Large intestine (tissue), 3 donors: ENCODE results near the gene TF. TPM values are rescaled to one million over a fixed set of nuclear protein-coding genes. Genes with fewer than 3 reads are reported as not detected.
A peak's percentile ranks its signal among the peaks of the same experiment; 100 is the strongest.

Experiments
- DNase-seq, 2 donors: peaks; one replicate each; pipeline versions ENCODE4 v3.0.0 to v3.0.0-alpha.2; 2013
- H3K27ac ChIP-seq: one replicate; pipeline ENCODE4 v1.5.1; 2013; ENCODE audit warnings: low read length
- H3K27me3 ChIP-seq: 2 replicates; pipeline ENCODE4 v1.6.1; 2013; ENCODE audit warnings: low read length; ENCODE audit not compliant: control insufficient read depth, insufficient read depth
- H3K36me3 ChIP-seq: 2 replicates; pipeline ENCODE4 v1.6.1; 2013; ENCODE audit warnings: low read length; ENCODE audit not compliant: control insufficient read depth, insufficient read depth
- H3K4me1 ChIP-seq: one replicate; pipeline ENCODE4 v1.6.1; 2013; ENCODE audit warnings: low read length; ENCODE audit not compliant: control insufficient read depth, insufficient read depth
- H3K4me3 ChIP-seq: one replicate; pipeline ENCODE4 v1.5.1; 2013; ENCODE audit warnings: low read length
- H3K9me3 ChIP-seq: one replicate; pipeline ENCODE4 v1.6.1; 2013; ENCODE audit warnings: mild to moderate bottlenecking, low read depth, low read length, moderate library complexity; ENCODE audit not compliant: control insufficient read depth
- whole genome bisulfite sequencing: methylation state at CpG from one replicate; pipeline ENCODE4 v1.1.5; 2013; ENCODE audit warnings: low lambda C conversion rate; ENCODE audit not compliant: insufficient coverage; 5-methylcytosine and 5-hydroxymethylcytosine counted together
- polyA plus RNA-seq: library from polyadenylated mRNA; unstranded; fragments of 120-200 nt; gene quantifications from one replicate; pipeline ENCODE4 v1.2.1, GENCODE V29; 2013

Gene TF
- polyA plus RNA-seq, 1 donor, result 22.5 TPM

GRCh38 chr3:133805384-133805701, 59.1 kb downstream of the TF start:
- no peaks in the 10 kb centered on the region for H3K9me3 ChIP-seq
- H3K4me3 ChIP-seq, result peak overlapping the region; percentile 90
- WGBS, result no CpG with 5 or more reads among the region's 15 CpGs
- peaks cover 8% of the 10 kb centered on the region for H3K27me3 ChIP-seq
- no peaks in the 10 kb centered on the region for H3K4me1 ChIP-seq
- peaks cover 12% of the 10 kb centered on the region for H3K36me3 ChIP-seq
- DNase-seq, result no peak
- no peak overlapping the region for H3K27ac ChIP-seq

DNA sequence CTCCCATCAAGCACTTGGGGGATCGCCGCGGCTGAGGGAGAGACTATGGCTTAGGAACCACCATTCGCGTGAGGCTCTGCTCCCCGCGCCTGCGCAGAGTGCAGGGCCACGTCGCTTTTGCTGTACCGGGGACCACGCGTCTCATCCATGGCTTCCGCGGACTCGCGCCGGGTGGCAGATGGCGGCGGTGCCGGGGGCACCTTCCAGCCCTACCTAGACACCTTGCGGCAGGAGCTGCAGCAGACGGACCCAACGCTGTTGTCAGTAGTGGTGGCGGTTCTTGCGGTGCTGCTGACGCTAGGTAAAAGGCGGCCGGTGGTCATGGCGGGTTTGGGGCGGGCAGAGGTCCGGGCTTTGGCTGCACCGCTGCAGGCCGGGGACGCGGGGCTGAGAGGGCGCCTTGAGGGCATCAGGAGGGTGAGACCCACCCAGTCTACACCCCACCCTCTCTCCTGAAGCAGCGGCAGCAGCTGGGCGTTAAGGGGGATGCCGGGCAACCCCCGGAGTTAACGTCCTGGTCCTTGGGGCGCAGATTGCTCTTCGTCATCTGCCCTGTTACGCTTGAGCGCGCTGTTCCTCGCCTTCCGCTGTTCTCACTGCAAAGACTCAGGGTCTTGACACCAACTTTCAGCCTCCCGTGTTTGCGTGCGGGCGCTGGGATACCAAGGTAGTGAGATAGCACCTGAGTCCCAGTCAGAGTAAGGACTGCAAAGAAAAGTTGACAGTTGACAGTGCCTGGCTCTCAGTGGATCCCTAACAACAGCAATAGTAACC, 59.7 kb downstream of the TF start, which contains the start of gene SRPRB:
SRPRB (plus strand) TSS at position 114 of the 774 bp plus-strand sequence; CDS start at position 148, 34 bp downstream.
- H3K4me1 ChIP-seq, result no peaks in the 10 kb centered on the region
- no CpG with 5 or more reads among the region's 53 CpGs for WGBS
- peaks cover 5% of the 10 kb centered on the region for H3K27me3 ChIP-seq
- peak within 1 kb of the TSS; percentile 68 for H3K27ac ChIP-seq
- H3K36me3 ChIP-seq, result peaks cover 16% of the 10 kb centered on the region
- no peaks in the 10 kb centered on the region for H3K9me3 ChIP-seq
- peak within 1 kb of the TSS; percentile 90 for H3K4me3 ChIP-seq
- DNase-seq, result peak; percentile 94

DNA sequence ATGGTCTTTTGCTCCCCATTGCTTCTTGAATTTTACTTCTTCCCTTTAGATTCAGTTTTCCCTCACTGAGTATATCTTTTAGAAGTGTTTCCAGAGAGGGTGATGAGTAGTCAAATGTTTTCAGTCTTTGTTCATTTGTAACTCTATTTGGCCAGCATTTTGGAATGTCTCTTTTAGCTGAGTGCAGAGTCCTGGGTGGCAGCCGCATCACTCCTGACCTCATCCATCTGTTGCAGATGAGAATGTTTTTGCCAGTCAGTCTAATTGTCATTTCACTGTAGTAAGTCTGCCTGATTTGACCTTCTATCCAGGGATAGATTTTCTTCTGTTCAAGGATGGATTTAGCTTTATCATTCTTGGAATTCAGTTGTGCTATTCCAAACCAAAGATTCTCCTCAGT, 66.7 kb downstream of the TF start:
- Histone ChIP-seq H3K27ac (no peak overlapping the region), H3K4me1 (no peaks in the 10 kb centered on the region), H3K4me3 (no peak overlapping the region), H3K27me3 (no peaks in the 10 kb centered on the region), H3K36me3 (peaks cover 43% of the 10 kb centered on the region), H3K9me3 (no peaks in the 10 kb centered on the region)
- no CpG with 5 or more reads among the region's 1 CpG for WGBS
- DNase-seq, result no peak

GRCh38 chr3:133815386-133815785, 69.2 kb downstream of the TF start:
- Histone ChIP-seq H3K27me3 (no peaks in the 10 kb centered on the region), H3K4me1 (no peaks in the 10 kb centered on the region), H3K36me3 (peaks cover 50% of the 10 kb centered on the region), H3K9me3 (no peaks in the 10 kb centered on the region), H3K4me3 (no peak overlapping the region), H3K27ac (no peak overlapping the region)
- WGBS, result 71% methylated on average over 1 of the region's 2 CpGs
- no peak for DNase-seq

DNA sequence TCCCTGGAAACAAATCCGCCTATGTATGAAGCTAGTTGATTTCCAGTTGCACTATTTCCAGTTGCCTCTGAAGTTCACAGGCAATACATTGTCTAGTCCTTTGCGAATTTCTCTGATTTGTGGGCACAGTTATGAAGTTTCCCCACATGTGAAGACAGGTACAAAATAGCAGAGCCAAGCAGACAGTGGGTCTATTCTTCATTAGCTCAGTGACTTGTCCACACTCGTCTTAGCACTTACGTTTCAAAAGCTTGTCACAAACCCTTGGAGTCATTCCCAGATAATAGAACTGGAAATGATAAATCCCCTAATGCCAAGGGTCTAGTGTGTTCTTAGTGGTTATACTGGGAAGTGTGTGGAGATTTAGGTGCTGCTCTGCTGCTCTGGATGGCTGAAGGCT, 73.9 kb downstream of the TF start:
- H3K36me3 ChIP-seq, result peaks cover 77% of the 10 kb centered on the region
- no CpG with 5 or more reads among the region's 4 CpGs for WGBS

GRCh38 chr3:133820889-133821675, 74.9 kb downstream of the TF start:
- H3K36me3 ChIP-seq, result peaks cover 70% of the 10 kb centered on the region

More for the DNA sequence above, 73.9 kb downstream of the TF start:
- Histone ChIP-seq H3K27me3 (no peaks in the 10 kb centered on the region), H3K4me3 (no peak overlapping the region), H3K27ac (no peak overlapping the region), H3K4me1 (no peaks in the 10 kb centered on the region), H3K9me3 (no peaks in the 10 kb centered on the region)
- no peak for DNase-seq

GRCh38 chr3:133821767-133822638, 75.8 kb downstream of the TF start:
- Histone ChIP-seq H3K27me3 (no peaks in the 10 kb centered on the region), H3K4me3 (no peak overlapping the region), H3K36me3 (peaks cover 65% of the 10 kb centered on the region), H3K9me3 (no peaks in the 10 kb centered on the region), H3K4me1 (no peaks in the 10 kb centered on the region), H3K27ac (no peak overlapping the region)
- DNase-seq, result peak in 1 of 2 donors; percentile 12
- whole genome bisulfite sequencing, result no CpG with 5 or more reads among the region's 8 CpGs

More at GRCh38 chr3:133820889-133821675, 74.9 kb downstream of the TF start:
- Histone ChIP-seq H3K27ac (no peak overlapping the region), H3K4me3 (no peak overlapping the region), H3K4me1 (no peaks in the 10 kb centered on the region), H3K9me3 (no peaks in the 10 kb centered on the region), H3K27me3 (no peaks in the 10 kb centered on the region)
- no CpG with 5 or more reads among the region's 3 CpGs for WGBS
- DNase-seq, result peak in 1 of 2 donors; percentile 6

DNA sequence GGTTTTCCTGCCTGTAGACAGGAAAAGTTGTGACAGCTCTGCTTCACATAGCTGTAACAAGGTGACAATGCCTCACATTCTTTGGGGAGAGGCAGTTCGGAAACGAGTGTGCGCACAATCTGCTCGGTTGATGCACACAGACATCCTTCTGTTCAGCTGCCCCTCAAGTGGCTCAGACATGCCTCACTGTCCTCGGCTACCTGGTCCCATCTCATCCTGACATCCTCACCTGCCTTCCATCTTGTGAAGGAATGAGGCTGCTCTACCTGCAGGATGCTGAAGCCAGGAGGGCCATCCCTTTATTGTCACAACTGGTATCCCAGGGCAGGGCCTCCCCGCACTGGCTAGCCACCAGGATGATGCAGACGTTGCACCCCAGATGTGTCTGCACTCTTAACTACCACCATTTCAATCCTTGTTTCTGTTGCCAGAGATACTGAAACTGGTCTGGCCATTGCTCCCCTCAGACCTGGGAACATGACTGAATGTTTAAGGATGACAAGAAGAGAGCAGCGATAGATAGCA, 78.8 kb downstream of the TF start:
- Histone ChIP-seq H3K4me3 (no peak overlapping the region), H3K4me1 (no peaks in the 10 kb centered on the region), H3K27ac (no peak overlapping the region), H3K27me3 (no peaks in the 10 kb centered on the region), H3K36me3 (peaks cover 46% of the 10 kb centered on the region), H3K9me3 (no peaks in the 10 kb centered on the region)
- no CpG with 5 or more reads among the region's 8 CpGs for WGBS
- no peak for DNase-seq

- H3K4me1 ChIP-seq, result no peaks in the 10 kb centered on the region
- H3K4me3 ChIP-seq, result no peak overlapping the region
- no CpG with 5 or more reads among the region's 12 CpGs for WGBS
- peaks cover 35% of the 10 kb centered on the region for H3K36me3 ChIP-seq
- DNase-seq, result no peak
- H3K27me3 ChIP-seq, result no peaks in the 10 kb centered on the region
- no peaks in the 10 kb centered on the region for H3K9me3 ChIP-seq
- no peak overlapping the region for H3K27ac ChIP-seq
These were observed 80.0 kb downstream of the TF start for GRCh38 chr3:133825969-133826727.
